Activated effector memory CD4-positive, alpha-beta T cell treated with anti-CD3 and anti-CD28 coated beads, Interleukin-2, amount 50 U/mL, for 16 hours (primary cell): ENCODE data around the gene LIMS1.
"Not testable (repeated sequence)": the region's sequence is repeated elsewhere in the genome, so short reads cannot be mapped to it uniquely, and the experiment has no call there.

Experiments used
- DNase-seq: peaks from one replicate; pipeline ENCODE4 v3.0.0-alpha.2; 2020

The LIMS1 gene

DNA sequence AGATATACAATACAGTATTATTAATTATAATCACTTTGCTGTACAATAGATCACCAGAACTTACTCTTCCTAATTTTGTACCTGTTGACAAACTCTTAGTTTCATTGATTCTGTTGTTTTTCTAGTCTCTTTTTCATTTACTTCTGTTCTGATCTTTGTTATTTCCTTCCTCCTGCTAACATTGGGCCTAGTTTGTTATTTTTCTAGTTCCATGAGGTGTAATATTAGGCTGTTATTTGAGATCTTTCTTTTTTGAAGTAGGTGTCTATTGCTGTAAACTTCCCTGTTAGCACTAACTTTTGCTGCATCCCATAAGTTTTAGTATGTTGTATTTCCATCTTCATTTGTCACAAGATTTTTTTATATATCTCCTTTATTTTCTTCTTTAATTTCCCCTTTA is 55.1 kb downstream of the LIMS1 start:
- DNase-seq = no peak

- DNase-seq = no peak
These were observed 55.5 kb downstream of the LIMS1 start for GRCh38 chr2:108589781-108590180.

DNA sequence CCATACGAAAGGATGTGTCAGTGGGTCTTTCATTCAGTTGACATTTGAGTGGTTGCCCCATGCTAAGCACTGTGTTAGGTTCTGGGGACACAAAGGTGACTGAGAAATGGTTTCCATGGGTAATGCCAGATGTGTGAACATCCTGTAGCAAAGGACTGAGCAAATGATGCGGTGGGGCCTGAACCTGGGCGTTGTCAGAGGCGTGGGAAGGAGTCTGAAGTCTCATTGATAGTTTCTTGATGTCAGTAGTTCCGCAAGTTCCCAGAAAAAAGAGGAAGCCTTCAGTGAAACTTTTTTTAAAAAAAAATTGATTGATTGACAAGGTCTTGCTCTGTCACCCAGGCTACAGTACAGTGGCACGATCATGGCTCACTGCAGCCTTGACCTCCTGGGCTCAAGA is 56.9 kb downstream of the LIMS1 start:
- DNase-seq = no peak

DNA sequence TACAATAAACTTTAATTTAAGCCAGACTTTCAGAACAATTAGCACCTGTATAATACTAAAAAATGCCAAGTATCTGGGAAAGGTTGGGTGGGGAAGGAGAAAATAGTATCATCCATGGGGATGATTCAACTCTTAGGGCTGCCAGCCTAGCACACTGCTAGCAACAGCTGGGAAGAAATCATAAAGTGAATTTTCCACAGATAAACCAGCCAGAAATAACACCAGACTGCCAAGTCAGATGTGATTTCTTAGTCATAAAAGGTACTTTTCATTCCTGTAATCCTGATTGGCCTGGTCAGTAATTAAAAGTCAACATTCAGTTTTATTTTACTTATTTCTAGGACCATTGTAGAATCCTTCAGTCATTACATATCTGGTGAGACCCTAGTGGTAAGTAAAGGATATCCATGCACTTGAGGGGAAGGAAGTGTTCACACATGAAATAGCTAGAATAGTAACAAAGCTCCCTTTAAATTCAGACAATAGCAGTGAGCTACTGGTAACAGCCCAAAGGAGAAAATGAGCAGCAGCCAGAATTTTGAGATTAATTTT is 59.4 kb downstream of the LIMS1 start:
- no peak for DNase-seq

DNA sequence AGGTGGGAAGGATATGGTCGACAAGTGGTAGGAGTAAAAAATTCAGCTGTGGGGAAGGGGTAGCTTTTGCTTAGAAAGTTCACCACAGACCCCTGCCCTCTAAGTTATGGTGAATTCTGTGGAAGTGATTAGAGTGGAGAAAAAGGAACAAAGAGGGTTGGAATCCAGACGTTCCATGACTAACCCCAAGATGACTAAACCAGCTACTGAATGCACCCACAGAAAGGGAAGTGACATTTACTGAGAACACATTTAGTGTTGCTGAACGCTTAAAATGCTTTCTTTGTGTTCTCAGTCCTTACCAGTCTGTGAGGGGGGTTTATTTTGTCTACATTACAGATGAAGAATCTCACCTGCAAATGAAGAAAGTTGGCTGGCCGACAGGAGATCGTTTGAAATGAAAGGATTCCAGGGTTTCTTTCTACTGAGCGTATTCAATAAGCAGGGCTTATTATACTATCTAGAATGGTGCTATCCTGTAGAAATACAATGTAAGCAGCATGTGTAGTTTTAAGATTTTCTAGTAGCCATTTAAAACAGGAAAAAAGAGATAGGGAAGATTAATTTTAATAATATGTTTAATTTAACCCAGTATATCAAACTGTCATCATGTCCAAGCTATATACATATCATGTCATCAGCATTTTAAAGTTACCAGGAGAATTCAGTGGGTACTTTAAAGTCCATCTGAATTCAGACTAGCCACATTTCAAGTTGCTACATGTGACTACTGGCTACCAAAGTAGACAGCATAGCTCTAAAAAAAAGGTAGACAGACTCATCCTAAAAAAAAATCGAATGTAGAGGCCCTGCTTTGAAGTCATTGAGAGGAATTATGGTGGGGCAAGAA is 60.1 kb downstream of the LIMS1 start:
- no peak for DNase-seq

GRCh38 chr2:108594982-108595464 is 60.8 kb downstream of the LIMS1 start:
- no peak for DNase-seq

GRCh38 chr2:108595771-108596170 is 61.5 kb downstream of the LIMS1 start:
- DNase-seq = not testable (repeated sequence)

- not testable (repeated sequence) for DNase-seq
These were observed 63.0 kb downstream of the LIMS1 start for GRCh38 chr2:108597105-108597744.

DNA sequence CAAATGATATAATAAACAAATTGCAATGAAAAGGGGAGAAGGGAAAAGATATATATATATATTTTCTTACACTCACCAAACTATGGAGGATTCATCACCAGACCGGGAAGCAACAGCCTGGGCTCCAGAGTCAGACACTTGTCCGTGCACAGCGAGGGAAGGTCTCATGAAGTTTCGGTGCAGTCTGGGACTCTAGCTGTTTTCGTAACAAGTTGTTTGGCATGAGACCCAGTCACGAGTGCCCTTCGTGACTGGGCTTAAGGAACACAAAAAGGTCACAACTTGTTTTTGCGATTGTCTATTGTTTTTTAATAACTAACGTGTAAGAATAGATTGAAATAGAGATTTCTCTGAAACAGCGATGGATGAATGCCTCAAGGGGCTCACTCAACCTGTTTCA is 66.9 kb downstream of the LIMS1 start:
- DNase-seq = not testable (repeated sequence)

DNA sequence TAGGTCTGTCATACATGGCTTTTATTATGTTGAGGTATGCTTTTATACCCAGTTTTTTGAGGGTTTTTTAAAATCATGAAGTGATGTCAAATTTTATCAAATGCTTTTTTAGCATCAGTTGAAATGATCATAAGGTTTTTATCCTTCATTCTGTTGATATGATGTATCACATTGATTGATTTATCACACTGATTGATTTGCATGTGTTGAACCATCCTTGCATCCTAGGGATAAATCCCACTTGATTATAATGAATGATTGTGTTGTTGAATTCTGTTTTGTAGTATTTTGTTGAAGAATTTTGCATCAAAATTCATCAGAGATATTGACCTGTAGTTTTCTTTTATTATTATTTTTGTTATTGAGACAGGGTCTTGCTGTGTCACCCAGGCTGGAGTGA is 68.2 kb downstream of the LIMS1 start:
- no peak for DNase-seq

DNA sequence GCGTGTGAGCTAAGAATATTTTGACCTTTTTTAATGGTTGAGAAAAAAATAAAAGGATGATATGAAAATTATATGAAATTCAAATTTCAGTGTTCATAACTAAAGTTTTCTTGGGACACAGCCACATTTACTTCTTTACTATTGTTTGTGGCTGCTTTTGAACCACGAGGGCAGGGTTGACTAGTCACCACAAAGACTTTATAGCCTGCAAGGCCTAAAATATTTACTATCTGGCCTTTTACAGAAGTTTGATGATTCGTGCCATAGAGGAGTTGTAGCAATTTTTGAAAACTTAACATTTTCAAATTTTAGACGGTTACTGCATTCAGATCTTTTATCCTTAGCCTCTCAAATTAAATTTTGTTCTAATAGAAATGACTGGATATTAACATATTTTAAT is 69.9 kb downstream of the LIMS1 start:
- no peak for DNase-seq

DNA sequence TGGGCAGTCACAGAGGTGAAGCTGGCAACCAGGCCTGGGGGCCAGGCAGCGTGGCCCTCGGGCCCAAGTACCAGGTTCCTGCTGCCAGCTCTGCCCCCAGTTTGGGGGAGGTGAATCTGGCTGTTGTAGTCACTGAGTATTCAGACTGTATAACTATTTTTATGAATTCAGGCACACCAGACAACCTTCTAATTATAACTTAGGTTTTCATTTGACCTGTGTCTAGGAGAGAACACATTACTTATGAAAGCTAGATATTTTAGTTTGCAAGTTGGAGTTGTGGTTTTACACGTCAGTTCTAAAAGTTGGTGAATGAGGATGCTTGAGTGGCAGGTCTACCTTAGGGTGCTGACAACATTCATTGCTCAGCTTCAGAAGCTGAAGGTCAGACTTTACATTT is 71.7 kb downstream of the LIMS1 start:
- no peak for DNase-seq

GRCh38 chr2:108607706-108608301 is 73.5 kb downstream of the LIMS1 start:
- DNase-seq = peak; percentile 83

GRCh38 chr2:108611021-108611420 is 76.8 kb downstream of the LIMS1 start:
- DNase-seq = no peak

DNA sequence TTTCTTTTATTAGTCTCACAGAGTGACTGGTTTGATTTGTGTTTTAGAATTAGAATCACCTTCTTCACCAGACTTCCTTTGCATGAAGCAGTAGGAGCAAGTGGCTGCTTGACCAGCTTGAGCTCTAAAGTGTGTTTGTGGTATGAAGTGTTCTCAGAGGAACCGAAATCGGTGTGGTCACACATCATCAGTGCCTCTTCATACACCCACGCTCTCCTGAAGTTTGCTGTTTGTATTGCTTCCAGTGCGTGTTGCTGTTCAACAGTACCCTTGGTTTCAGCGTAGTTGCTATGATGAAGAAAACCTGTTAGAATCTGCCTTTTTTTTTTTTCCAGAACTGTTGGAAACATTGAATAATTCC is 77.9 kb downstream of the LIMS1 start:
- peak; percentile 77 for DNase-seq

GRCh38 chr2:108612514-108613183 is 78.4 kb downstream of the LIMS1 start:
- DNase-seq = peak; percentile 88

- DNase-seq = no peak
These were observed 79.2 kb downstream of the LIMS1 start for GRCh38 chr2:108613261-108614042.

GRCh38 chr2:108614043-108614545 is 79.8 kb downstream of the LIMS1 start:
- DNase-seq = no peak

DNA sequence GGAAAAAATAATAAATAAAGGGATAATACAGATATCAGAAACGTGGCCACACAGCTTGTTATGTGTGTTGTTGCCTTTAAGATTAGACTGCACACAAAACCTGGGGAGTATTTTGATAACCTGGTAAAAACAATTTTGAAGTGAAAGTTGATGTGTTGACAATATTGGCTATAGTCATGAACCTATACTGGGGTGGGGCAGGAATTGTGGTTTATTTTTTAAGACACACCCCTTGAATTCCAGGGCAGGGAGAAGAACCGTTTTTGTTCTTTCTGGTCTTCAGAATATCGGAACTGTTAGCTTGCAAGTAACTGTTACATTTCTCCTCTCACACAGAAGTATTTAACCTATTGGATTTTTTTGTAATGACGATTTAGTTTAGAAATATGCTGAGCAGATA is 80.4 kb downstream of the LIMS1 start:
- DNase-seq = no peak

GRCh38 chr2:108615480-108616090 is 81.3 kb downstream of the LIMS1 start:
- DNase-seq = no peak

- no peak for DNase-seq
These were observed 82.0 kb downstream of the LIMS1 start for GRCh38 chr2:108616318-108616717.

DNA sequence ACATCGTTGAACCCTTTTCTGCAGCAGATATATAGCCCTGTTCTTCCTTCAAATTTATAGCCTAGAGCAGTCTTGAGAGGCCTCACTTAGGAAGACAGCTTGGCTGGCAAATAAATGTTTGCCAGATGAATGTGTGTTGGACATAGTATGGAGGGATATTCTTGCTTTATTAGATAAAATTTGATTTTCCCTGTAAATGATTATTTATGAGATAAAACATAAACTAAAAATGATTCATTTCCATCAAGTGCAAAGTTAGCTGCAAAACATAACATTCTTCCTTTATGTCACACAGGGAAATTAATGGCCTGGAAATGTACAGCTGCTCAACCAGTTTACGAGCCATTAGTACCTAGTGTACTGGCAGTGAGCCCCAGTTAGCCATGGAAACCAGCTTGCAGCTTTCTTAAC is 82.5 kb downstream of the LIMS1 start:
- no peak for DNase-seq
